Measurements from ENCODE around the gene NAA20.

The NAA20 gene

GRCh38 chr20:20073801-20074371 is 56.7 kb downstream of the NAA20 start:
- DNase-seq (ENCODE audit: low read depth in 3 of 3, low spot score in 1 of 3): no peak

- DNase-seq (ENCODE audit: low read depth in 3 of 3, low spot score in 1 of 3): no peak
These were observed 57.9 kb downstream of the NAA20 start for GRCh38 chr20:20075032-20075431.

GRCh38 chr20:20076297-20077065 is 59.3 kb downstream of the NAA20 start:
- DNase-seq (ENCODE audit: low read depth in 3 of 3, low spot score in 1 of 3): no peak

GRCh38 chr20:20078041-20078440 is 60.9 kb downstream of the NAA20 start:
- DNase-seq (ENCODE audit: low read depth in 3 of 3, low spot score in 1 of 3): no peak

- DNase-seq (ENCODE audit: low read depth in 3 of 3, low spot score in 1 of 3): no peak
These were observed 62.1 kb downstream of the NAA20 start for GRCh38 chr20:20079102-20079784.

All from stimulated activated CD4-positive, alpha-beta T cell treated with anti-CD3 and anti-CD28 coated beads, TNF-alpha, amount 100 ng/mL, for 1 hour (primary cell).